ENCODE data around the gene PTPRN2. TPM values are rescaled to one million over a fixed set of nuclear protein-coding genes. Genes with fewer than 3 reads are reported as not detected.
"Not testable (repeated sequence)": the region's sequence is repeated elsewhere in the genome, so short reads cannot be mapped to it uniquely, and the experiment has no call there.

The PTPRN2 gene
- polyA plus RNA-seq, 1 donor: 5.7 TPM

- no peak for DNase-seq
Measured at GRCh38 chr7:157569967-157570366, 1017.7 kb downstream of the PTPRN2 start.

- DNase-seq: peak; percentile 61
Measured at GRCh38 chr7:157568770-157569584, 1018.6 kb downstream of the PTPRN2 start.

GRCh38 chr7:157568106-157568769 is 1019.4 kb downstream of the PTPRN2 start:
- DNase-seq: no peak

- DNase-seq: no peak
Measured at GRCh38 chr7:157567666-157568065, 1020.0 kb downstream of the PTPRN2 start.

GRCh38 chr7:157566631-157567006 is 1021.0 kb downstream of the PTPRN2 start:
- no peak for DNase-seq

GRCh38 chr7:157565981-157566630 is 1021.5 kb downstream of the PTPRN2 start:
- no peak for DNase-seq

- DNase-seq: no peak
Measured at GRCh38 chr7:157565201-157565626, 1022.4 kb downstream of the PTPRN2 start.

GRCh38 chr7:157564517-157565177 is 1023.0 kb downstream of the PTPRN2 start:
- DNase-seq: no peak

- not testable (repeated sequence) for DNase-seq
Measured at GRCh38 chr7:157563467-157564135, 1024.0 kb downstream of the PTPRN2 start.

- not testable (repeated sequence) for DNase-seq
Measured at GRCh38 chr7:157562522-157563398, 1024.9 kb downstream of the PTPRN2 start.

GRCh38 chr7:157561816-157562410 is 1025.7 kb downstream of the PTPRN2 start:
- DNase-seq: no peak

- no peak for DNase-seq
Measured at GRCh38 chr7:157561523-157561785, 1026.2 kb downstream of the PTPRN2 start.

- DNase-seq: no peak
Measured at GRCh38 chr7:157560710-157561522, 1026.7 kb downstream of the PTPRN2 start.

- DNase-seq: no peak
Measured at GRCh38 chr7:157560258-157560654, 1027.4 kb downstream of the PTPRN2 start.

- no peak for DNase-seq
Measured at GRCh38 chr7:157559596-157560257, 1027.9 kb downstream of the PTPRN2 start.

GRCh38 chr7:157558875-157559595 is 1028.6 kb downstream of the PTPRN2 start:
- no peak for DNase-seq

- no peak for DNase-seq
Measured at GRCh38 chr7:157558516-157558874, 1029.1 kb downstream of the PTPRN2 start.

- no peak for DNase-seq
Measured at GRCh38 chr7:157558061-157558460, 1029.6 kb downstream of the PTPRN2 start.

- DNase-seq: no peak
Measured at GRCh38 chr7:157557263-157557662, 1030.4 kb downstream of the PTPRN2 start.

Data from left kidney (tissue), 2 donors.